BLaER1 treated with 17β-estradiol and CSF1 and Interleukin-3, amounts not matched to agents 10 nM and 100 nM (cell line): ENCODE results near the gene INPP4A.
A peak's percentile ranks its signal among the peaks of the same experiment; 100 is the strongest.

Experiments
- H3K27ac ChIP-seq, 11 experiments: shearing (Covaris generic); formaldehyde crosslinking; 2 replicates each; pipeline ENCODE4 v1.8.1; 2022
- H3K27me3 ChIP-seq, 11 experiments: shearing (Covaris generic); formaldehyde crosslinking; 2 replicates each; pipeline ENCODE4 v1.8.1; 2022
- H3K36me3 ChIP-seq, 11 experiments: shearing (Covaris generic); formaldehyde crosslinking; 2 replicates each; pipeline ENCODE4 v1.8.1; 2022
- H3K4me1 ChIP-seq, 10 experiments: shearing (Covaris generic); formaldehyde crosslinking; 2 replicates each; pipeline ENCODE4 v1.8.1; 2022
- H3K4me2 ChIP-seq, 11 experiments: shearing (Covaris generic); formaldehyde crosslinking; 2 replicates each; pipeline ENCODE4 v1.8.1; 2022
- H3K4me3 ChIP-seq, 10 experiments: shearing (Covaris generic); formaldehyde crosslinking; 2 replicates each; pipeline ENCODE4 v1.8.1; 2022
- H3K9ac ChIP-seq, 11 experiments: shearing (Covaris generic); formaldehyde crosslinking; 2 replicates each; pipeline ENCODE4 v1.8.1; 2022
- H3K9me3 ChIP-seq, 11 experiments: shearing (Covaris generic); formaldehyde crosslinking; replicated peaks in 1 of 11; 2 replicates each; pipeline ENCODE4 v1.8.1; 2022
- H4K20me1 ChIP-seq, 11 experiments: shearing (Covaris generic); formaldehyde crosslinking; 2 replicates each; pipeline ENCODE4 v1.8.1; 2022
- Cebpa-rat ChIP-seq, 11 experiments: shearing (Covaris generic); IDR thresholded peaks; 2 replicates each; pipeline ENCODE4 v1.8.1; 2022

Gene INPP4A

DNA sequence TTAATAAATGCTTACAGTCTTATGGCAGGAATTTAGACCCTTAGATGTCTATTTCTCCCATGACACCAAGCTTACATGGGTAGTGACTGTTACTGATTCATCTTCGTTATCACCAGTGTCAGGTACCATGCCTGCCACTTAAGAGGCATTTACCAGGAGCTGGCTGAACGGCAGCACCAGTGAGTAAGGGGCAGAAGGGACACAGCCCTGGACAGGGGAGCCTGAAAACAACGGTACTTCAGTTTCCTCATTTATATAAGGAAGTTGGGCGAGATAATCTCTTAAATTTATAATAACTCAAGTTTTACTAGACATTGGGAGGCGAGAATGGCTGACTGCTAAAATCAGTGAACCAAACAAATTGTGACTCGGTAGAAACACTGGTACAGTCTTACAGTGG, 162.4 kb downstream of the INPP4A start:
- Histone ChIP-seq H3K27me3 (no peaks in the 10 kb centered on the region), H3K9me3 (no peaks in the 10 kb centered on the region), H3K27ac (peak overlapping the region; percentile 90 to 99 (median 93); a peak in 21 of 22 replicates), H3K9ac (peak overlapping the region; percentile 89 to 99 (median 94)), H4K20me1 (peaks cover 0 to 37% (median 7%) of the 10 kb centered on the region in 11 experiments; a peak in 8 of 22 replicates), H3K4me3 (peak overlapping the region; percentile 78 to 97 (median 88)), H3K4me2 (peak overlapping the region; percentile 78 to 98 (median 96)), H3K4me1 (peaks cover 34 to 46% (median 41%) of the 10 kb centered on the region in 10 experiments), H3K36me3 (peaks cover 26 to 57% (median 40%) of the 10 kb centered on the region in 11 experiments)
- no peak for TF ChIP-seq Cebpa-rat (IDR thresholded peaks at IDR 0.05)

DNA sequence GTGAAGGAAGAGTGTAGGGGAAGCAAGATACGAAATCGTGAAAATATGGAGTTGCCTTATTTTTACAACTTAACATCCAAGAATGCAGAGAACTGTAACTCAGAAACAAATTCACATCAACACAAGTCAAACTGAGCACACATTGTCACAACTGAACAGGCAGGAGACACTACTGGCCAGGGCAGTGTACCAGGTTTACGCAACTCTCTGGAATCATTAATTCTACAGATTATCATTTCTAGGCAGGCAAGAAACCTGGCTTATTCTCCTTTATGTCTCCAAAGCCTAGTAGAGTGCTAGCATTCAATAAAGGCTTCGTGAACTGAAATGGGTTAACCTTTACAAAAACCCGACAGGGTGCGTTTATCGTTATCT, 163.1 kb downstream of the INPP4A start:
- H3K27me3 ChIP-seq: no peaks in the 10 kb centered on the region
- no peaks in the 10 kb centered on the region for H3K9me3 ChIP-seq
- H3K27ac ChIP-seq: peak overlapping the region; percentile 90 to 99 (median 93)
- H3K36me3 ChIP-seq: peaks cover 26 to 57% (median 40%) of the 10 kb centered on the region in 11 experiments
- H3K4me3 ChIP-seq: peak overlapping the region; percentile 78 to 97 (median 88)
- H4K20me1 ChIP-seq: peaks cover 0 to 31% (median 7%) of the 10 kb centered on the region in 11 experiments; a peak in 7 of 22 replicates
- peak overlapping the region; percentile 89 to 99 (median 94) for H3K9ac ChIP-seq
- peaks cover 34 to 46% (median 41%) of the 10 kb centered on the region in 10 experiments for H3K4me1 ChIP-seq
- TF ChIP-seq Cebpa-rat (IDR thresholded peaks at IDR 0.05): no peak
- peak overlapping the region; percentile 78 to 98 (median 96) for H3K4me2 ChIP-seq

DNA sequence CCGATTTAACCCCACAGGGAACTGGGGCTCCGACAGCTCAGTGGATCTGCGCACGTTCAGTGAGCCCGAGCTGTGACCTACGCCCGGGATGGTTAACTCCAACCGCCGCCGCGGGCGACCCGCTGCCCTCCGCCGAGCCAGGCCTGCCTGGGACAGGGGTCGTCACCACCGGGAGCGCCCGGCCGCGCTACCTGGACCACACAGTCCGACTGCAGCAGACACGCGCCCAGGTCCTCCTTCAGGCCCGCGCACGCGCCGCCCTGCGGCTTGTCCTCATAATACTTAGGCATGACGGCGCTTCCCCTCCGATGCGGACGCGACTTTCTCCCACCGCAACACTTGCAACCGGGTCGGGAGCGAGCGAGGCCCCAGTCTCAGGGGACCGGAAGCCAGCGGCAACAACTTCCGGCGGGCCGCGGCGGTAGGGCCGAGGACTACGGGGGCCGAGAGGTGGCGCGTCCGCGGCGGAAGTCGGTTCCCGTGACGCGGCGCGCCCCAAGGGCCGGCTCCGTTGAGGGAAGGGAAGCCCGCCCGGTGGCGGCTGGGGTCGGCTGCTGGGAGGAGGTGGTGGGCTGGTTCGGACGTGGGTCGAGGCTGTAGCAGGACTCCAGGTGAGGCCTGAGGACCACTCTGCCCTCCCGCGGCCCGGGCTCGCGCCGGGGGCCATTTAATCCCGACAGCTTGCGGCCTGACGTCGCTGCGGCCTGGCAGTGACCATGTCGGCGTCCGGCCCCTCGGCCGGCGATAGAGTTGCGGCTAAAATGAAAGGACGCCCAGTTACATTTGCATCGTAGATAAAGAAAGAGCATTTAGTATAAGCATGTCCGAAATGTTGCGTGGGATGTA, 163.7 kb downstream of the INPP4A start, which contains the start of the genes COA5 and UNC50:
COA5 (minus strand) TSS at position 397 of the 846 bp plus-strand sequence; CDS start at position 290, 107 bp downstream.
UNC50 (plus strand) TSS at position 474 of the 846 bp plus-strand sequence. CDS start 1,171 bp downstream, outside the sequence.
- Histone ChIP-seq H4K20me1 (peaks cover 0 to 31% (median 7%) of the 10 kb centered on the region in 11 experiments; a peak in 7 of 22 replicates), H3K4me1 (peaks cover 34 to 46% (median 41%) of the 10 kb centered on the region in 10 experiments), H3K27ac (peak within 1 kb of the TSS; percentile 90 to 99 (median 93)), H3K36me3 (peaks cover 26 to 57% (median 40%) of the 10 kb centered on the region in 11 experiments), H3K9ac (peak within 1 kb of the TSS; percentile 89 to 99 (median 94)), H3K27me3 (no peaks in the 10 kb centered on the region), H3K4me2 (peak within 1 kb of the TSS; percentile 89 to 98 (median 96)), H3K4me3 (peak within 1 kb of the TSS; percentile 78 to 97 (median 88)), H3K9me3 (no peaks in the 10 kb centered on the region)
- 0 out of 22 replicates have a peak, but pooled peaks of 1 of the 11 experiments have one; percentile 27 for TF ChIP-seq Cebpa-rat (IDR thresholded peaks at IDR 0.05)

DNA sequence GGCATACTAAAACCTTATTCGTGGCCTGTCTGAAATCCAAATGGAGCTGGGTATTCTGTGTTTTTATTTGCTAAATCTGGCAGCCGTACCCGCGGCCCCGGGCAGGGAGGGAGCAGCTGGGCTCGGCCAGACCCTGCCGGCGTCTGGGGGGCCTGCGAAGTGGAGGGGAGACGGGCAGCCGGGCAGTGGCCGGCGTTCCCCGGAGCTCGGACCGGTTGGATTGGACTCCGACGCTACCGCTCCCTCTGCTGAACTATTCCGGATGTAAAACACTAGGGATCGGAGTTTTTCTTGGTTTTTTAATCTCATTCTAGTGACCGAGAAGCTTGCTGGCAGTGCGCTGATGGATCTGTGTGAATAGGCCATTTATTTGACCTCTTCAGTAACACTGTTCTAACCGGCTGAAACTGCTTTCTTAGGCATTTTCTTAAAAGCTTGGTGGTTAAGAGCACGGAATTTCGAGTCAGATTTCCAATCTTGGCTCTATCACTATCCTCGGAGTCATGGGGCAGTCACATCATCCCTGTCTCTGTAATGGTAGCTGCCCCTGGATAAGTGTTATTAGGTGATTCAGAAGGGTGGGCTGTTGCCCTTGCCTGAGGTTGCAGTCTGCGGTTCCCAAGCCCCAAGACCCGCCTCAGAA, 164.4 kb downstream of the INPP4A start:
- H3K4me3 ChIP-seq: peak overlapping the region; percentile 78 to 97 (median 88)
- H3K36me3 ChIP-seq: peaks cover 28 to 58% (median 43%) of the 10 kb centered on the region in 11 experiments
- peak overlapping the region; percentile 89 to 99 (median 94) for H3K9ac ChIP-seq

DNA sequence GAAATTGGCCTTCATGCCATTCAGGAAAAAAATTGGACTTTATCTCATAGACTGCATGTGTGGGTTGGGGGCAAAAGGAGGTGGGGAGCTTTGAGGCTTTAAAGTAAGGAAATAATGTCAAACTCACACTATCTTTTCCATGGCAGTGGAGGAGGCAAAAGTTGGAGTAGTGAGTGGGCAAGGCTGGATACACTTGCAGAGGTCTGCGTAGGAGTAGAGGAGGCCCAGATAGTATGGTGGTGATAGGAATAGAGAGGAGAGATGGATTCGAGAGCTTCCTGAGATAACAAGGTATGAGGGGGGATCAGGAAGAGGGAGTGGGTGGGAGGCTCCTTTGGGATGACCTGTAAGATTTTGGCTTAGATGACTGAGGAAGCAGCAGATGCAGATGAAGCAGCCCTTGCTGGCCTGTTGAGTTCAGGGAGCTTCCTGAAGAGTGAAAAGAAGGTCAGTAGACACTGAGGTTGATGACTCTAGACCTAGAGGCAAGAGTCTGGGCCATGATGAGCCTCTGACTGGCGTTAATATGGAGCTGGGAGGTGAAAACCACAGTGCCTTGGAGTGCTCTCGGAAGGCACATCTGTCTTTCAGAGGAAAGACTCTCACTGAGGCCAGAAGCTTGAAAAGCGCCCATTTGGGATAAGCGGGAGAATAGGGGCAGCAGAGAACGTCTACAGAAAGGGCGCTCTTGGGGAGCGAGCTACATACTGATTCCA, 169.5 kb downstream of the INPP4A start:
- Histone ChIP-seq H3K27ac (no peak overlapping the region), H3K4me2 (no peak overlapping the region), H3K36me3 (peaks cover 72 to 91% (median 78%) of the 10 kb centered on the region in 11 experiments), H4K20me1 (peaks cover 0 to 45% (median 0%) of the 10 kb centered on the region in 11 experiments; a peak in 4 of 22 replicates), H3K27me3 (no peaks in the 10 kb centered on the region), H3K9me3 (no peaks in the 10 kb centered on the region), H3K4me1 (peaks cover 15 to 24% (median 20%) of the 10 kb centered on the region in 10 experiments), H3K9ac (no peak overlapping the region), H3K4me3 (no peak overlapping the region)
- no peak for TF ChIP-seq Cebpa-rat (IDR thresholded peaks at IDR 0.05)

More for the DNA sequence above, 164.4 kb downstream of the INPP4A start:
- H3K27me3 ChIP-seq: no peaks in the 10 kb centered on the region
- peak overlapping the region; percentile 89 to 98 (median 96) for H3K4me2 ChIP-seq
- peaks cover 34 to 46% (median 41%) of the 10 kb centered on the region in 10 experiments for H3K4me1 ChIP-seq
- no peaks in the 10 kb centered on the region for H3K9me3 ChIP-seq
- H4K20me1 ChIP-seq: peaks cover 0 to 37% (median 7%) of the 10 kb centered on the region in 11 experiments; a peak in 7 of 22 replicates
- peak overlapping the region; percentile 90 to 99 (median 93) for H3K27ac ChIP-seq
- no peak for TF ChIP-seq Cebpa-rat (IDR thresholded peaks at IDR 0.05)

DNA sequence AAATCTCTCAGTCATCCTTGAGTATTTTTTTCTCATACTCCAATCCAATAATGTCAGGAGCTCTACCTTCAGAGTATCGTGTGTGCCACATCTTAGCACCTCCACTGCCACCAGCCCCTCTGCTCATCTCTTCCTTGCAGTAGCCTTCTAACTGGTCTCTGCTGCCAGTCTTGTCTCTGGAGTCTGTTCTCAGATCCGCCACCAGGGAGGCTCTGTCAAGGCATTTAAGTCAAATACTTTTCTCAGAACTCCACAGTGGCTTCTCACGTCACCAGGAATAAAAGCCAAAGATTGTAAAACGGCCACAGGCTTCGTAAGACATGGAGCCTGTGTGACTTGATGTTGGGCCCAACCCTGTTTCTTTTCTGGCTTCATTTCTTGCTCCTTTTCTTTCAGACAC, 170.8 kb downstream of the INPP4A start:
- peaks cover 2 to 11% (median 7%) of the 10 kb centered on the region in 10 experiments; a peak in 17 of 20 replicates for H3K4me1 ChIP-seq
- H3K27ac ChIP-seq: no peak overlapping the region
- H4K20me1 ChIP-seq: peaks cover 0 to 58% (median 0%) of the 10 kb centered on the region in 11 experiments; a peak in 4 of 22 replicates
- H3K27me3 ChIP-seq: no peaks in the 10 kb centered on the region
- H3K9me3 ChIP-seq: no peaks in the 10 kb centered on the region
- no peak for TF ChIP-seq Cebpa-rat (IDR thresholded peaks at IDR 0.05)
- no peak overlapping the region for H3K4me3 ChIP-seq
- no peak overlapping the region for H3K4me2 ChIP-seq
- no peak overlapping the region for H3K9ac ChIP-seq
- peaks cover 70 to 97% (median 83%) of the 10 kb centered on the region in 11 experiments for H3K36me3 ChIP-seq

DNA sequence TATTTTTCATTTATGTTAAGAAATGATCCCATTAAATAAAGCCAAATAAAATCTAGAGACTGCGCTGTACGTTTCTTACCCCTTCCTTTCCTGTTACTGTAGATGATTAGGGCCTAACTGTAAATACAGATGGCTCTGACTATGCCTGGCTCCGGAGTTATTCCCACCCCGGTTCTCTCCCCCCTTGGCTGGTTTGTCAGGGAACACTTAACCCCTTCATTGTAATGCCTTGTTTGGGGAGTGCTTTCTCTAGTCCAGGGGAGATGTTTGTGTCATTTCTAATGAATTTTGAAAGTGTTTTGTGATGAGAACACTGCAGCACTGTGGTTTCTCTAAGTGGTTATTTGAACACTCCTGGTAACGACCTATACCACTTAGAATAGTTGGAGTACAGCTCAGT, 172.5 kb downstream of the INPP4A start:
- Histone ChIP-seq H4K20me1 (peaks cover 0 to 73% (median 0%) of the 10 kb centered on the region in 11 experiments; a peak in 4 of 22 replicates), H3K9ac (no peak overlapping the region), H3K9me3 (no peaks in the 10 kb centered on the region), H3K36me3 (peaks cover 63 to 100% (median 81%) of the 10 kb centered on the region in 11 experiments), H3K4me2 (no peak overlapping the region), H3K4me1 (peaks cover 0 to 2% (median 0%) of the 10 kb centered on the region in 10 experiments; a peak in 1 of 20 replicates), H3K27ac (no peak overlapping the region), H3K27me3 (no peaks in the 10 kb centered on the region), H3K4me3 (no peak overlapping the region)
- TF ChIP-seq Cebpa-rat (IDR thresholded peaks at IDR 0.05): no peak

DNA sequence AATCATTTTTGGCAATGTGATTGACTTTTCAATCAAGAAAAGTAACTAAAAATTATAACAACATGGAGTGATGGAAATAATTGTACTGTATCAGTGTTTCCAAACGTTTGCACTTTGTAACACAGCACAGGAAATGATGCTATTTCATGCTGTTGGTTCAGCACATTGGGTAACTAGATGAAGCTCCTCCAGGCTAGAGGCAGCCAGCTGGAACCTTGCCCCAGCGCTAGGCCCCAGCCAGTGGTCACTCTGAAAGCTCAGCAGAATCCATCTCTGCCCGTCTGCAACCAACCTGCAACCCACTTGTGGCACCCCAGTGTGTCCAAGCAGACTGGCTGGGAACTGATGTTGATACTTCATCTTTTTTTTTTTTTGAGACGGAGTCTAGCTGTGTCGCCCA, 179.0 kb downstream of the INPP4A start:
- no peak for TF ChIP-seq Cebpa-rat (IDR thresholded peaks at IDR 0.05)
- Histone ChIP-seq H4K20me1 (peaks cover 0 to 57% (median 0%) of the 10 kb centered on the region in 11 experiments; a peak in 3 of 22 replicates), H3K9ac (no peak overlapping the region), H3K27ac (no peak overlapping the region), H3K9me3 (no peaks in the 10 kb centered on the region; a peak in 1 of 22 replicates), H3K27me3 (no peaks in the 10 kb centered on the region), H3K4me1 (peaks cover 8 to 29% (median 14%) of the 10 kb centered on the region in 10 experiments; a peak in 17 of 20 replicates), H3K36me3 (peaks cover under 1 to 97% (median 21%) of the 10 kb centered on the region in 11 experiments; a peak in 13 of 22 replicates), H3K4me3 (no peak overlapping the region), H3K4me2 (peak overlapping the region in 10 of 11 experiments; percentile 5 to 68 (median 60); a peak in 16 of 22 replicates)
